Activated naive CD4-positive, alpha-beta T cell treated with anti-CD3 and anti-CD28 coated beads for 36 hours (primary cell): ENCODE results near the gene NCR3LG1. TPM values are rescaled to one million over a fixed set of nuclear protein-coding genes. Genes with fewer than 3 reads are reported as not detected.

ENCODE experiments used
- CTCF ChIA-PET: fragments of 350-600 bp; sonication (Branson Sonifier 250); formaldehyde crosslinking; loops from one replicate; lab custom pipeline; 2021; ENCODE audit warnings: antibody characterized with exemption; lab: Charles Lee
- DNase-seq: peaks from one replicate; pipeline ENCODE4 v3.0.0-alpha.2; 2020
- H3K27ac Mint-ChIP-seq: one replicate; pipeline ENCODE4 v1.8.0; 2021; ENCODE audit warnings: mild to moderate bottlenecking, mixed read lengths
- H3K27me3 Mint-ChIP-seq: one replicate; pipeline ENCODE4 v1.8.0; 2021; ENCODE audit warnings: low read depth, mixed read lengths
- H3K36me3 Mint-ChIP-seq: one replicate; pipeline ENCODE4 v1.8.0; 2021; ENCODE audit warnings: low read depth, mixed read lengths
- H3K4me1 Mint-ChIP-seq: one replicate; pipeline ENCODE4 v1.8.0; 2021; ENCODE audit warnings: low read depth, mixed read lengths
- H3K4me3 Mint-ChIP-seq: one replicate; pipeline ENCODE4 v1.8.0; 2021; ENCODE audit warnings: mild to moderate bottlenecking, moderate library complexity, mixed read lengths
- H3K9me3 Mint-ChIP-seq: one replicate; pipeline ENCODE4 v1.8.0; 2021; ENCODE audit warnings: mixed read lengths
- intact Hi-C: fragments of 100-400 bp; cut with micrococcal nuclease; formaldehyde crosslinking; loops from one replicate; pipeline ENCODE4 v1.15.1; 2023
- total RNA-seq, 2 experiments: library from RNA; stranded (reverse); gene quantifications; one replicate each; pipeline ENCODE4 v1.2.3, GENCODE V29; 2021

NCR3LG1 gene
- total RNA-seq, 2 experiments from 2014 or later = 0.72 TPM

DNA sequence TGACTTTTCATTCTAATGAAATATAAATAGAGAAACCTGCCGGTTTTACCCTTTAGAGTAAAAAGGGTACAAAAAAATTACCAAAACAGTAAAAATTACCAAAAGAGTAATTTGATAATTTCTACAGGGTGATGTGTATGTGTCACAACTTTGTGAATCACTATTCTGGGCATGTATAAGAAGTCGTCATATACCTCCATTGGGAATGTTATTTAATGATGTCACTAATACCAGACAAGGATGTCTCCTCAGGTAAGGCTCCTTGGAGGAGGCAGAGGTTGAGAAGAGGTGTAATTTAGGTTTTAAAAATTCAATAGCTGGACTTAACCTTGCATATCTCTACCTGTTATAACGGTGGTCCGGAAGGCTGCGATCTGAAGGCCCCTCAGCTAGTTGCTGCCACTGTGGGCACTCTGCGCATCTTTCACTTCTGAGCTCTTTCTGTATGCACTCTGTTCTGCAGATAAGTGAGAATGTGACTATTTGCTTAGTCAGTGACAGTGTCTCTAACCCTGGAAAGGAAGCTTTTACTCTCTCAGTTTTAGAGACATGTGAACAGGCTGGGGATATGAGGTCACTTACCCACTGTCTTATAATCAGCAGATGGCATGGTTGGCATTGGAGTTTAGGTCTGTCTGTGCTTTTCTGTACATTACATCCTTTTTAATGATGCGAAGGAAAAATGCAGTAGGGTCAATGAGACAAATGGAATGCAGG lies 987 bp upstream of the NCR3LG1 start:
- intact Hi-C loops = loop anchor here (1.0 to 5.0 kb wide), 8 partner anchors 73 to 662 kb away; partner anchors contain the start of genes C11orf58, RPS13 and SERGEF
- H3K36me3 Mint-ChIP-seq = no peaks in the 10 kb centered on the region
- CTCF ChIA-PET = interaction anchor here (0.8 to 1.1 kb wide), 3 partner anchors 75 to 127 kb away, joined by 4 to 8 read pairs (median 6); no protein-coding TSS in a partner anchor
- peak overlapping the region; percentile 81 for H3K4me3 Mint-ChIP-seq
- no peak for DNase-seq
- H3K9me3 Mint-ChIP-seq = no peaks in the 10 kb centered on the region
- H3K27ac Mint-ChIP-seq = no peak overlapping the region
- peaks cover 7% of the 10 kb centered on the region for H3K27me3 Mint-ChIP-seq
- H3K4me1 Mint-ChIP-seq = peaks cover 25% of the 10 kb centered on the region

DNA sequence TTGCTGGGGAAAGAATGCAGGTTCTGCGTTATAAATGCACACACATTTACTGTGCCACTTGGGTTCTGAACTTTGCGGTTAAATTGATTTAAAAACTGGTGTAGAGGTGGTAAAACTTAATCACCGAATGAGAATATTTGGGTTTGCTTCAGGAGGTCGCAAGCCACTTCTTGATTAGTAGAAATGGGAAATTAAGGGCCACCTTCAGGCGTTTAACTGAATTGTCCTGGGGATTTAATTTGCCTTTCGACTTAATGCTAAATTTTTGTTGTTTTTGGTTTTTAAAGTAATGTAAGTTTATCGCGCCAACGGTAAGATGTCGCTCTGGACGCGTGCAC lies 459 bp upstream of the NCR3LG1 start:
- H3K9me3 Mint-ChIP-seq = no peaks in the 10 kb centered on the region
- H3K4me1 Mint-ChIP-seq = peaks cover 25% of the 10 kb centered on the region
- intact Hi-C loops = loop anchor here (1.0 to 5.0 kb wide), 8 partner anchors 74 to 661 kb away; partner anchors contain the start of genes C11orf58, RPS13 and SERGEF
- H3K27ac Mint-ChIP-seq = no peak overlapping the region
- H3K36me3 Mint-ChIP-seq = no peaks in the 10 kb centered on the region
- CTCF ChIA-PET = interaction anchor here (0.8 to 1.1 kb wide), 3 partner anchors 75 to 128 kb away, joined by 4 to 8 read pairs (median 6); no protein-coding TSS in a partner anchor
- H3K27me3 Mint-ChIP-seq = peaks cover 7% of the 10 kb centered on the region
- no peak for DNase-seq
- H3K4me3 Mint-ChIP-seq = peak overlapping the region; percentile 81

DNA sequence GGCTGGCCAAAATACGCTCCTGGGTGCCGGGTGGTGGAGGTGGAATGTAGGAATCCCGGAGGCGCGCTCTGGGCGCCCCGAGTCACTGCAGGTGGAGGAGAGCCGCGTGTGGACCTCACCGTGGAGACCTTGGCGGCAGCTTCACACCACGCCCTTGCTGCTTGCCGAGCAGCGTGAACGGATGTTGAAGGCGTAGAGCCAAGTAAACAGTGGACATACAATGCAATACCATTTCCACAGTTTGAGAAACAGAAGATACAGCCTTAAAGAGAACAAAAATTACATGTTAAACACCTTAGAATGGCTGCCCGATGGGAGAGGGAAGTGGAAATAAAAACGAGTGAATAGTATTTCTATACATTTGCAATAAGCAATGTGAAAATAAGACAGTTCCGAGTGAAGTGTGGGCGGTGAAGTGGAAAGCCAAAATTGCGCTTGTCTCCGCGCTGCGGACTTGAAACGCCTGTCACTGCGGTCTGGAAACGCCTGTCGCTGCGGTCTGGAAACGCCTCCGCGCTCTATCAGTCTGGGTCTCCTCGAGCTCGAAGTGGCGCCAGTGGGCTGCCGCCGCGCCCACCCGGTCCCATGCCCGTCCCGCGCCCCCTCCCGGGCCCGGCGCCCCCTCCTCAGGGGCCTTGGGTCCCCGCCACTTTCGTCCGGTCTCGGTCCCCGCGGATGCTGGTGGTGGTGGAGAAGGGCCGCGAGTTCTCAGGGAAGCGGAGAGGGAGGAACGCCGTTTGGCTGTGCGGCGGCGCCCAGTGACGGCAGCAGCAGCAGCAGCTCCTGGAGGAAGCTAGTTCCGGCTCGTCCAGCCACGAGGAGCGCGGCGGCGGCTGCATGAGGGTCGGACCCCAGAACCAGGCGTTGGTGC lies 1.6 kb downstream of the NCR3LG1 start:
- Mint-ChIP-seq H3K27ac (no peak overlapping the region), H3K27me3 (peaks cover 7% of the 10 kb centered on the region), H3K36me3 (peaks cover 2% of the 10 kb centered on the region), H3K4me1 (peaks cover 25% of the 10 kb centered on the region), H3K4me3 (peak overlapping the region; percentile 81), H3K9me3 (no peaks in the 10 kb centered on the region)
- CTCF ChIA-PET = interaction anchor here (0.5 to 4.4 kb wide), 12 partner anchors 8 to 278 kb away, joined by 3 to 16 read pairs (median 4); partner anchors contain the start of gene KCNJ11
- DNase-seq = peak; percentile 60
- intact Hi-C loops = loop anchor here (1.0 to 5.0 kb wide), 8 partner anchors 9 to 659 kb away; partner anchors contain the start of genes C11orf58, RPS13 and SERGEF

DNA sequence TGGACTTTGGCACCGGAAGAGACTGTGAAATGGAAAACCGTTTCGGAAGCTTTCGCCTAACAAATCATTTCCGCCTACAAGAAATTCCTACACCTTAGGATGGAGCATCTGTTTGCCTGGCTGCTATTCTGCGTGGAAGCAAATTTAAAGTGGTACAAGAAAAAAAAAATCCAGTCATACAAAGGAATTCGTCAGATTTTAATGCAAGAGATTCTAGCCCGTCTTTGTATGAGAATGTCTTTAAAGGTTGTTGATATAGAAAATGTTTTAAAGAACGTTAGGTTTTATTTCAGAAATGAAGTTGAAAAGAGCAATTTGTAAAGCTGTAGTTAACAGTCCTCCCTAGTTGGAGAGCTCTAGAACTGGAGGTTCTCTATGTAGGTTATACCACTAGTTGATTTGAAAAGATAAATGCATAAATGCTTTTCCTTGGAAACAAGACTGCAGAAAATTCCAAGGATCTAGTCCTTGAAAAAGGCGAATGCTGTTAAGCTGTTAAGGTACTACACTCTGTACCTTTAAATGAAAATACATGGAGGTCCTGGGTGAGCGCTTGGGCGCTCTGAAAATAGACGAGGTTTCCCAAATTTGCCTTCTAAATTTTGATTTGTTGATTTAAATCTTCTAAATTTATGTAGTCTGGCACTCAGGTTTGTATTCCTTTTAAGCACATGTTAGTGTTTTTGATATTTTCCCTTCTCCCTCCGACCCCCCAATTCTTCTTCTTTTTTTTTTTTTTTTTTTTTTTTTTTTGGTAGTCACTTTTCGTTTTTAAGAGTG lies 2.4 kb downstream of the NCR3LG1 start:
- peaks cover 3% of the 10 kb centered on the region for H3K36me3 Mint-ChIP-seq
- peaks cover under 1% of the 10 kb centered on the region for H3K9me3 Mint-ChIP-seq
- intact Hi-C loops = loop anchor here (1.0 to 5.0 kb wide), 10 partner anchors 10 to 658 kb away; partner anchors contain the start of genes C11orf58, RPS13 and SERGEF
- CTCF ChIA-PET = interaction anchor here (0.5 to 4.4 kb wide), 15 partner anchors 9 to 1149 kb away, joined by 3 to 16 read pairs (median 4); partner anchors contain the start of gene KCNJ11
- peaks cover 25% of the 10 kb centered on the region for H3K4me1 Mint-ChIP-seq
- H3K4me3 Mint-ChIP-seq = peak overlapping the region; percentile 81
- peaks cover 7% of the 10 kb centered on the region for H3K27me3 Mint-ChIP-seq
- no peak for DNase-seq
- H3K27ac Mint-ChIP-seq = no peak overlapping the region

DNA sequence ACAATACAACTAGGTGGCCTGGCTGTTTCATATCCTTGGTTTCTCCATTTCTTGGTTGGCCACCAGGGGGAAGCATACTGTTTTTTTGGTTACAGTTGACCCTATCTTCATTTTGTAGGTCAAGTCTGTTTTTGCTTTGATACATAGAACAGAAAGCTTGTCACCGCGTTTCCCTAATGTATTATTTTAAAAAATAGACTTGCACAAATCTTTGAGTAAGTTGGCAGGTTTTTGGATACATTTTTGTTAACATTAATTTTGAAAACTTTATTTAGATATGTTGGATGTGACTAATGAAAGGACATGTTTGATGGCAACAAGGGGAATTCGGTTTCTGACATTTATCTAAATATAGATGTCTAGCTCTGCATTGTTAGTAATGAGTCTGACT lies 3.0 kb downstream of the NCR3LG1 start:
- Mint-ChIP-seq H3K36me3 (peaks cover 5% of the 10 kb centered on the region), H3K27me3 (peaks cover 7% of the 10 kb centered on the region), H3K27ac (no peak overlapping the region), H3K4me1 (peaks cover 25% of the 10 kb centered on the region), H3K9me3 (peaks cover 3% of the 10 kb centered on the region), H3K4me3 (peak overlapping the region; percentile 81)
- CTCF ChIA-PET = interaction anchor here (0.7 to 4.4 kb wide), 9 partner anchors 10 to 125 kb away, joined by 3 to 16 read pairs (median 4); partner anchors contain the start of gene KCNJ11
- DNase-seq = peak; percentile 82
- intact Hi-C loops = loop anchor here (1.0 to 5.0 kb wide), 7 partner anchors 29 to 658 kb away; partner anchors contain the start of genes C11orf58, RPS13 and SERGEF

DNA sequence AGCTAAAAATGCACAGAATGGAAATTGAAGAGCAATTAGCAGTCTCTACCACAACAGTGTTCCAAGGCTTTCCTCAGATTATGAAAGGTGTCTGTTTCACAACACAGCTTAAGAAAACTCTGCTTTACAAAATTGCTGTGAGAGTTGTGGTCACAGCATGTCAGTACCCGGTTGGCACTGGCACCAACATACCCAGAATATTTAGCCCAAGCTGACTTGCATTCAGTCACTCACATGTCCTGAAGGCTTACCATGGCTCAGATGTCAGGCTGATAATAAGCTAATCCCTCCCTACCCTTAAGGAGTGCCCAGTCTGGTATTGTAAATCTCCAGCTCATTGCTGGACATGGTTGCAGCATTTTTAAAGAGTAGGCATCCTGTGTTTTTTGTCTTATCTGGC lies 14.9 kb downstream of the NCR3LG1 start:
- H3K27me3 Mint-ChIP-seq = no peaks in the 10 kb centered on the region
- H3K27ac Mint-ChIP-seq = no peak overlapping the region
- intact Hi-C loops = no loop called here
- H3K9me3 Mint-ChIP-seq = peaks cover 22% of the 10 kb centered on the region
- peaks cover 40% of the 10 kb centered on the region for H3K36me3 Mint-ChIP-seq
- CTCF ChIA-PET = interaction anchor here (1.0 to 3.7 kb wide), 4 partner anchors 12 to 546 kb away, joined by 3 to 12 read pairs (median 6); no protein-coding TSS in a partner anchor
- no peak overlapping the region for H3K4me3 Mint-ChIP-seq
- DNase-seq = no peak
- H3K4me1 Mint-ChIP-seq = no peaks in the 10 kb centered on the region

DNA sequence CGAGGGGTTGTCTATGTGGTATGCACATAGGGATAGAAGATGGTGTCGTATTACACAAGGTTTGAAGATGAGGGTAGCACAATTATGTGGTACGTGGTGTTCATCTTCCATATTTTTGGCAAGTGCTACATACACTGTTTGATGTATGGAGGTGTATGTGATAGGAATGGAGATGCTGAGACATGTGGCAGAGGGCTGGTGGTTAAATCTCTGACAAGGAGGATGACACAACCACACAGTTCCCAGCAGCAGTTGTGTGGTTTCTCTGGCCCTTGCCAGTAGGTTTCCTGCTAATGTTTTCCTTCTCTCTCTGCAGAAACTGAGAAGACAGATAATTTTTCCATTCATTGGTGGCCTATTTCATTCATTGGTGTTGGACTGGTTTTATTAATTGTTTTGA lies 17.0 kb downstream of the NCR3LG1 start:
- Mint-ChIP-seq H3K4me1 (no peaks in the 10 kb centered on the region), H3K27me3 (no peaks in the 10 kb centered on the region), H3K4me3 (no peak overlapping the region), H3K36me3 (peaks cover 57% of the 10 kb centered on the region), H3K9me3 (peaks cover 38% of the 10 kb centered on the region), H3K27ac (no peak overlapping the region)
- no peak for DNase-seq
- CTCF ChIA-PET = no interaction called here
- intact Hi-C loops = no loop called here

DNA sequence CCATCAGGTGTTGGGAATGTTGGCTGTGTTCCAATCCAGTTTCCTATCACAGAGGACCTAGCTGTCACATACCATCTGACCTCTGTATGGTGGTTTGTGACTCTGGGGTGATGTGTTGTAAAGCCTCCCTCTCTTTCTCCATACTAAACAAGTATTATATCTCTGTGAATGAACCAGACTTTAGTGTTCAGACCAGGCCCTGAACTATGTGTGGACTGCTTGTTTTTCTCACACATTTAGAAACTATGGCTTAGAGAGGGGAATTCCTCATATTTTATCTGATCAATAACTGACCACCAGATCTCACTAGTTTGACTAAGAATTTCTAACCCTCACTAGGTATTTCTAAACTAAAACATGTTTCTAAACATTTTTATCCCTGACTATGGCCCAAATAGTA lies 17.5 kb downstream of the NCR3LG1 start:
- CTCF ChIA-PET = no interaction called here
- Mint-ChIP-seq H3K27me3 (no peaks in the 10 kb centered on the region), H3K36me3 (peaks cover 59% of the 10 kb centered on the region), H3K9me3 (peaks cover 38% of the 10 kb centered on the region), H3K27ac (no peak overlapping the region), H3K4me3 (no peak overlapping the region), H3K4me1 (no peaks in the 10 kb centered on the region)
- DNase-seq = no peak
- intact Hi-C loops = no loop called here

DNA sequence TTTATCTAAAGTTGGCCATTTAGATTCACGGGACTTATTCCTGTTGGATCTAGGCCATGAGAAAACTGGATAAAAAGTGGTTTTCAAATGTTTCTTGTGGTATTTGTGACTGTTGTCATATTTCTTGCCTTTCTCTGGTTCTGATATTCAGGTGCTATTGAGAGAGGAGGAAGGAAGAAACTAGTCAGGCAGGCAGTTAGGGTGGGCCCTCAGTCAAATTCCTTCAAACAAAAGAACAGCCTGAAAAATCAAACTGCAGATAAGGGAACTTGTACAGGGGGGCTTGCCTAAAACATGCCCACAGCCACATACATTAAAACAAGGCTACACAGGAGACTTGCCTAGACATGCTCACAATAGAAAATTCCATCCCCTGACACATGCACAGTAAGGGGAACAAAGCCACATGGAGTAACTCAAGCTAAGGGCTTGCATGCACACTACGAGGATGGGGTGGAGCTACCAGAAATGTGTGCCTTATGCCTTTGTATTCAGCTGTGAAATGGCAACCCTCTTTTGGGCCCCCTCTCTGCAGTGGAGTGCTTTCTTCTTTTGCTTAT lies 18.2 kb downstream of the NCR3LG1 start:
- Mint-ChIP-seq H3K4me1 (no peaks in the 10 kb centered on the region), H3K27ac (no peak overlapping the region), H3K9me3 (peaks cover 38% of the 10 kb centered on the region), H3K36me3 (peaks cover 62% of the 10 kb centered on the region), H3K4me3 (no peak overlapping the region), H3K27me3 (no peaks in the 10 kb centered on the region)
- no peak for DNase-seq
- intact Hi-C loops = no loop called here
- CTCF ChIA-PET = interaction anchor here (0.6 kb wide), 1 partner anchor 135 kb away, joined by 3 read pairs; no protein-coding TSS in a partner anchor

DNA sequence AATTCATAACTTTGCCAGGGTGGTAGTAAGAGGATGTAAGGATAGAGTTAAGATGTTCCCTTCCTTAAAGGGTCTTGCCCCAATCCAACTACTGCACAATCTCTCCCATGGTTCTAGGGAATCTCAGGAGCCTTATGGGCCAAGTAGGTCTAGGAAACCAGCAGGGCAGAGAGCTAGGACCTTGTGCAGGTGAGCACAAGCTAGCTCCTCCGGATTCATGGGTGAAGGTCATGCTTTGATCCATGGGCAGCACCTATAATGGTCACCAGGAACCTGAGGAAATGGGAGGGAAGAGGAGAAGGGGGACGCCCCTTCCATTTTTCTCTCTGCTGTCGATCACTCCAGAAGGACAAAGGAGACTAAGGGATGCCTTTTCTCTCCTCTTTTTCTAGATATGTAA lies 20.0 kb downstream of the NCR3LG1 start:
- Mint-ChIP-seq H3K36me3 (peaks cover 62% of the 10 kb centered on the region), H3K27me3 (no peaks in the 10 kb centered on the region), H3K27ac (no peak overlapping the region), H3K9me3 (peaks cover 38% of the 10 kb centered on the region), H3K4me3 (no peak overlapping the region), H3K4me1 (no peaks in the 10 kb centered on the region)
- no peak for DNase-seq
- CTCF ChIA-PET = no interaction called here
- intact Hi-C loops = no loop called here

DNA sequence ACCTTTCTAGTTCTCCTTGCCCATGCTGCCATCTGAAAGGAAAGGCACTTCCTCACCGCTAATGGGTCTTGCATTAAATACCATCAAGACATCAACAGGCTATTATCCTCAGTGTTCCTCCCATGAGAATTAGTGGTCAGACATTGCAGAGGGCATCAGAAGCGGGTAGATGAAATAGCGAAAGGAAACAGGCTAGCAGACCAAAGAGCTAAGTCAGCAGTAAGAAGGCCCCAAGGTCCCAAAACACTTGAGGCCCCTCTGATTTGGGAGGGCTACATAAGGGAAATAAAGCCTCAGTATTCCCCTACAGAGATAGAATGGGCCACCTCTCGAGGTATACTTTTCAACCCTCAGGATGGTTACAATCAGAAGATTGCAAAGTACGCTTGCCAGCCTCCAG lies 23.9 kb downstream of the NCR3LG1 start:
- Mint-ChIP-seq H3K27ac (no peak overlapping the region), H3K4me3 (no peak overlapping the region), H3K27me3 (no peaks in the 10 kb centered on the region), H3K4me1 (no peaks in the 10 kb centered on the region), H3K36me3 (peaks cover 34% of the 10 kb centered on the region), H3K9me3 (peaks cover 25% of the 10 kb centered on the region)
- intact Hi-C loops = no loop called here
- CTCF ChIA-PET = interaction anchor here (1.0 to 1.8 kb wide), 2 partner anchors 8 to 11 kb away, joined by 4 to 13 read pairs; no protein-coding TSS in a partner anchor
- DNase-seq = no peak
